Neural cell (in vitro differentiated cells): ENCODE data around the gene TNS3. TPM values are rescaled to one million over a fixed set of nuclear protein-coding genes. Genes with fewer than 3 reads are reported as not detected.

ENCODE experiments used
- H2AFZ ChIP-seq: fragments of 200-600, 300-800 bp; sonication (generic), shearing (Covaris generic); 2 replicates; pipeline ENCODE4 v1.6.0; 2014; ENCODE audit warnings: low read depth, mild to moderate bottlenecking, antibody characterized with exemption, low read length, moderate library complexity
- H3F3A ChIP-seq: fragments of 200-600 bp; shearing (Covaris generic); 2 replicates; pipeline ENCODE4 v1.6.1; 2016; ENCODE audit warnings: mild to moderate bottlenecking, moderate library complexity, mixed read lengths, antibody characterized with exemption, low read length; ENCODE audit not compliant: insufficient read depth, poor library complexity, severe bottlenecking
- H3K27ac ChIP-seq: fragments of 200-600, 300-800 bp; sonication (generic), shearing (Covaris generic); 2 replicates; pipeline ENCODE4 v1.5.1; 2014; ENCODE audit warnings: mild to moderate bottlenecking, low read length, moderate library complexity
- H3K27me3 ChIP-seq: fragments of 300-800, 200-600 bp; sonication (generic), shearing (Covaris generic); 2 replicates; pipeline ENCODE4 v1.6.0; 2014; ENCODE audit warnings: mild to moderate bottlenecking, low read depth, low read length, moderate library complexity; ENCODE audit not compliant: insufficient read depth
- H3K36me3 ChIP-seq: fragments of 300-800, 200-600 bp; sonication (generic), shearing (Covaris generic); 2 replicates; pipeline ENCODE4 v1.5.1; 2014; ENCODE audit warnings: mild to moderate bottlenecking, antibody characterized with exemption, low read length, moderate library complexity; ENCODE audit not compliant: insufficient read depth
- H3K4me2 ChIP-seq: fragments of 300-800, 200-600 bp; sonication (generic), shearing (Covaris generic); 2 replicates; pipeline ENCODE4 v1.6.0; 2014; ENCODE audit warnings: mild to moderate bottlenecking, low read length
- H3K4me3 ChIP-seq: fragments of 300-800, 200-600 bp; sonication (generic), shearing (Covaris generic); 2 replicates; pipeline ENCODE4 v1.5.1; 2014; ENCODE audit warnings: mild to moderate bottlenecking, low read length, moderate library complexity
- H3K79me2 ChIP-seq: fragments of 200-600 bp; shearing (Covaris generic); replicated peaks from 2 replicates; pipeline ENCODE4 v1.6.0; 2014; ENCODE audit warnings: mild to moderate bottlenecking, low read length, moderate library complexity; ENCODE audit not compliant: insufficient read depth
- H3K9ac ChIP-seq: fragments of 300-800, 200-600 bp; sonication (generic), shearing (Covaris generic); 2 replicates; pipeline ENCODE4 v1.6.1; 2016; ENCODE audit warnings: mild to moderate bottlenecking, low read length, mixed read lengths
- H3K9me2 ChIP-seq: fragments of 200-600 bp; shearing (Covaris generic); 2 replicates; pipeline ENCODE4 v1.6.1; 2016; ENCODE audit warnings: mild to moderate bottlenecking, low read length, mixed read lengths; ENCODE audit not compliant: insufficient read depth
- H3K9me3 ChIP-seq: fragments of 200-600, 300-800 bp; sonication (generic), shearing (Covaris generic); 2 replicates; pipeline ENCODE4 v1.6.1; 2016; ENCODE audit warnings: mild to moderate bottlenecking, mixed run types, low read length, moderate library complexity, mixed read lengths
- H4K20me1 ChIP-seq: fragments of 200-600 bp; shearing (Covaris generic); 2 replicates; pipeline ENCODE4 v1.6.1; 2016; ENCODE audit warnings: mild to moderate bottlenecking, mixed run types; ENCODE audit not compliant: insufficient read depth
- EP300 ChIP-seq: fragments of 450-650 bp; conservative IDR thresholded peaks from 2 replicates; pipeline ENCODE4 v1.6.1; 2014; ENCODE audit warnings: antibody characterized with exemption, mild to moderate bottlenecking, moderate library complexity; ENCODE audit not compliant: poor library complexity, severe bottlenecking
- EZH2 ChIP-seq: fragments of 200-600, 300-800 bp; shearing (Covaris generic), sonication (generic); IDR thresholded peaks from 2 replicates; pipeline ENCODE4 v1.6.1; 2014; ENCODE audit warnings: antibody characterized with exemption, low read length, borderline replicate concordance, mild to moderate bottlenecking; ENCODE audit not compliant: insufficient read depth, poor library complexity, severe bottlenecking
- MXI1 ChIP-seq: fragments of 450-650 bp; conservative IDR thresholded peaks from 2 replicates; pipeline ENCODE4 v1.6.1; 2014; ENCODE audit warnings: antibody characterized with exemption, mild to moderate bottlenecking; ENCODE audit not compliant: poor library complexity, severe bottlenecking
- POLR2AphosphoS5 ChIP-seq: IDR thresholded peaks from 2 replicates; pipeline ENCODE4 v1.6.1; 2012
- SMC3 ChIP-seq: fragments of 450-650 bp; conservative IDR thresholded peaks from 2 replicates; pipeline ENCODE4 v1.6.1; 2014; ENCODE audit warnings: antibody characterized with exemption, mild to moderate bottlenecking, moderate library complexity; ENCODE audit not compliant: poor library complexity
- TAF1 ChIP-seq: IDR thresholded peaks from 2 replicates; pipeline ENCODE4 v1.6.1; 2012; ENCODE audit warnings: low read depth
- polyA plus RNA-seq: library from polyadenylated mRNA; depleted of rRNA; stranded (reverse); fragments of >200 nt; gene quantifications from 2 replicates; pipeline ENCODE4 v1.2.3, GENCODE V29; 2014
- TF ChIP-seq, protein P1 (sequence below): IDR thresholded peaks from 2 replicates; pipeline ENCODE4 v1.6.1; 2012; ENCODE audit warnings: borderline replicate concordance
- TF ChIP-seq, protein P2 (sequence below): fragments of 450-650 bp; IDR thresholded peaks from 2 replicates; pipeline ENCODE4 v1.5.1; 2014; ENCODE audit warnings: antibody characterized with exemption, mild to moderate bottlenecking, moderate library complexity; ENCODE audit not compliant: poor library complexity, severe bottlenecking

The TNS3 gene
- polyA plus RNA-seq, 1 donor from 2014 or later, result 0.58 TPM

DNA sequence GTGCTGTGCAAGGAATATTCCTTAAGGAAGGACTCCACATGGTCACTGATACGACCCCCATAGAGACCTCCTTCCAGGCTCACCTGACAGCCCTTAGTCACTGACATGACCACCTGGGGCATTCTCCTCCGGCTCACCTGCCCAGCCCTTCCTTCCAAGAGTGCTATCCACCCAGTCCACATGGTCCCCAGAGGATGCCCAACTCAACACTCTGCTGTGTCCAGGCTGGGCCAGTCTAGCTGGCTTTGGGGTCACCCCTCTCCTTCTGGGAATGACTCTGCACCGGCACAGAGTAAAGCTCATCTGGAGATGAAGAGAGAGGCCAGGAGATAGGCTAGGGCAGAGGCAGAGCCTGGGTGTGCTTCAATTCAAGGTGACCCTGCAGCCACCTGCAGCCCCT lies 300.8 kb downstream of the TNS3 start:
- Histone ChIP-seq H4K20me1 (no peaks in the 10 kb centered on the region), H3K27me3 (no peaks in the 10 kb centered on the region), H3K27ac (no peak overlapping the region), H3K36me3 (no peaks in the 10 kb centered on the region), H3K4me2 (no peak overlapping the region), H3K9me3 (no peaks in the 10 kb centered on the region), H3F3A (no peaks in the 10 kb centered on the region), H2AFZ (no peak overlapping the region), H3K4me3 (no peak overlapping the region), H3K79me2 (no peaks in the 10 kb centered on the region), H3K9ac (no peak overlapping the region), H3K9me2 (no peaks in the 10 kb centered on the region)
- TF ChIP-seq EZH2, result no peak
- TF ChIP-seq, protein P1, sequence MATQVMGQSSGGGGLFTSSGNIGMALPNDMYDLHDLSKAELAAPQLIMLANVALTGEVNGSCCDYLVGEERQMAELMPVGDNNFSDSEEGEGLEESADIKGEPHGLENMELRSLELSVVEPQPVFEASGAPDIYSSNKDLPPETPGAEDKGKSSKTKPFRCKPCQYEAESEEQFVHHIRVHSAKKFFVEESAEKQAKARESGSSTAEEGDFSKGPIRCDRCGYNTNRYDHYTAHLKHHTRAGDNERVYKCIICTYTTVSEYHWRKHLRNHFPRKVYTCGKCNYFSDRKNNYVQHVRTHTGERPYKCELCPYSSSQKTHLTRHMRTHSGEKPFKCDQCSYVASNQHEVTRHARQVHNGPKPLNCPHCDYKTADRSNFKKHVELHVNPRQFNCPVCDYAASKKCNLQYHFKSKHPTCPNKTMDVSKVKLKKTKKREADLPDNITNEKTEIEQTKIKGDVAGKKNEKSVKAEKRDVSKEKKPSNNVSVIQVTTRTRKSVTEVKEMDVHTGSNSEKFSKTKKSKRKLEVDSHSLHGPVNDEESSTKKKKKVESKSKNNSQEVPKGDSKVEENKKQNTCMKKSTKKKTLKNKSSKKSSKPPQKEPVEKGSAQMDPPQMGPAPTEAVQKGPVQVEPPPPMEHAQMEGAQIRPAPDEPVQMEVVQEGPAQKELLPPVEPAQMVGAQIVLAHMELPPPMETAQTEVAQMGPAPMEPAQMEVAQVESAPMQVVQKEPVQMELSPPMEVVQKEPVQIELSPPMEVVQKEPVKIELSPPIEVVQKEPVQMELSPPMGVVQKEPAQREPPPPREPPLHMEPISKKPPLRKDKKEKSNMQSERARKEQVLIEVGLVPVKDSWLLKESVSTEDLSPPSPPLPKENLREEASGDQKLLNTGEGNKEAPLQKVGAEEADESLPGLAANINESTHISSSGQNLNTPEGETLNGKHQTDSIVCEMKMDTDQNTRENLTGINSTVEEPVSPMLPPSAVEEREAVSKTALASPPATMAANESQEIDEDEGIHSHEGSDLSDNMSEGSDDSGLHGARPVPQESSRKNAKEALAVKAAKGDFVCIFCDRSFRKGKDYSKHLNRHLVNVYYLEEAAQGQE, result no peak

DNA sequence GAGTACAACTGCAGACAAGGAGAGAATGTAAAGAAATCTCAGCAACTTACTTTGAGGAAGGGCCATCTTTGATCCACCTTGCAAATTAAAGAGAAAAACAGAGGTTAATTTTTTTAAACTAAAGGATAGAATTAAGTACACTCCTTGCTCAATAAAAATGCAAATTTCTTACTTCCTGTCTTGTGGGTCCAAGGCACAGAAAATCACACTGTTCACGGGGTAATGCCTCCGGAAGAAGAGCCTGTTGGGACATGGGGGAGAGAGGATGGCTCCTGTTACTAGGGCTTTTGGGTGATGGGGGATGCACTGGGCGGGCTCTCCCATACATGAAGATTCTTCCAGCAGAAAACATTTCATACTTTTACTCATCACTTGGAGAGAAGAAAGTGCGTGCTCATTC lies 301.8 kb downstream of the TNS3 start:
- H4K20me1 ChIP-seq, result no peaks in the 10 kb centered on the region
- H3K4me2 ChIP-seq, result no peak overlapping the region
- H2AFZ ChIP-seq, result no peak overlapping the region
- no peaks in the 10 kb centered on the region for H3K27me3 ChIP-seq
- H3K27ac ChIP-seq, result no peak overlapping the region
- H3K36me3 ChIP-seq, result no peaks in the 10 kb centered on the region
- no peak overlapping the region for H3K4me3 ChIP-seq
- no peak overlapping the region for H3K9ac ChIP-seq
- no peaks in the 10 kb centered on the region for H3F3A ChIP-seq
- no peaks in the 10 kb centered on the region for H3K79me2 ChIP-seq
- no peaks in the 10 kb centered on the region for H3K9me2 ChIP-seq
- no peak for TF ChIP-seq SMC3
- no peak for TF ChIP-seq EZH2
- TF ChIP-seq, protein P2, sequence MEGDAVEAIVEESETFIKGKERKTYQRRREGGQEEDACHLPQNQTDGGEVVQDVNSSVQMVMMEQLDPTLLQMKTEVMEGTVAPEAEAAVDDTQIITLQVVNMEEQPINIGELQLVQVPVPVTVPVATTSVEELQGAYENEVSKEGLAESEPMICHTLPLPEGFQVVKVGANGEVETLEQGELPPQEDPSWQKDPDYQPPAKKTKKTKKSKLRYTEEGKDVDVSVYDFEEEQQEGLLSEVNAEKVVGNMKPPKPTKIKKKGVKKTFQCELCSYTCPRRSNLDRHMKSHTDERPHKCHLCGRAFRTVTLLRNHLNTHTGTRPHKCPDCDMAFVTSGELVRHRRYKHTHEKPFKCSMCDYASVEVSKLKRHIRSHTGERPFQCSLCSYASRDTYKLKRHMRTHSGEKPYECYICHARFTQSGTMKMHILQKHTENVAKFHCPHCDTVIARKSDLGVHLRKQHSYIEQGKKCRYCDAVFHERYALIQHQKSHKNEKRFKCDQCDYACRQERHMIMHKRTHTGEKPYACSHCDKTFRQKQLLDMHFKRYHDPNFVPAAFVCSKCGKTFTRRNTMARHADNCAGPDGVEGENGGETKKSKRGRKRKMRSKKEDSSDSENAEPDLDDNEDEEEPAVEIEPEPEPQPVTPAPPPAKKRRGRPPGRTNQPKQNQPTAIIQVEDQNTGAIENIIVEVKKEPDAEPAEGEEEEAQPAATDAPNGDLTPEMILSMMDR, result no peak
- TF ChIP-seq EP300, result no peak
- TF ChIP-seq TAF1, result no peak
- TF ChIP-seq, protein P1, result no peak
- TF ChIP-seq POLR2AphosphoS5, result no peak
- no peak for TF ChIP-seq MXI1
- H3K9me3 ChIP-seq, result no peaks in the 10 kb centered on the region
